H1 (cell line): ENCODE measurements around the gene OBSCN. TPM values are rescaled to one million over a fixed set of nuclear protein-coding genes. Genes with fewer than 3 reads are reported as not detected.

Experiments used
- CTCF ChIA-PET: fragments of 300-600 bp; sonication (Branson Sonifier 250); formaldehyde crosslinking; loops from one replicate; lab custom pipeline; 2021; ENCODE audit not compliant: partially characterized antibody; lab: Charles Lee
- POLR2A ChIA-PET: fragments of 300-600 bp; sonication (Branson Sonifier 250); formaldehyde crosslinking; loops from one replicate; lab custom pipeline; 2021; ENCODE audit warnings: inconsistent platforms; ENCODE audit not compliant: partially characterized antibody; lab: Charles Lee
- DNase-seq, 2 experiments: peaks; one replicate each; pipeline versions ENCODE4 v3.0.0 to v3.0.0-alpha.2; 2010 to 2022; ENCODE audit warnings: low spot score in 2 of 2, low read depth in 1 of 2, mixed read lengths in 1 of 2
- FAIRE-seq: peaks from 2 replicates; lab custom pipeline; 2011; peaks lifted over from hg19 to GRCh38; lab: Jason Lieb, UNC
- H2AFZ ChIP-seq: 2 replicates; pipeline ENCODE4 v1.8.1; 2012; ENCODE audit warnings: low read length, inconsistent platforms
- H2AK5ac ChIP-seq: 2 replicates; pipeline ENCODE4 v1.6.1; 2013; ENCODE audit warnings: low read depth, low read length
- H2BK120ac ChIP-seq: replicated peaks from 2 replicates; pipeline ENCODE3; 2013; ENCODE audit warnings: low read depth, low read length, inconsistent platforms
- H2BK12ac ChIP-seq: 2 replicates; pipeline ENCODE4 v1.6.1; 2013; ENCODE audit warnings: low read depth, low read length
- H2BK15ac ChIP-seq: 2 replicates; pipeline ENCODE4 v1.6.1; 2013; ENCODE audit warnings: low read length
- H2BK20ac ChIP-seq: 2 replicates; pipeline ENCODE4 v1.6.1; 2013; ENCODE audit warnings: low read length
- H2BK5ac ChIP-seq: 2 replicates; pipeline ENCODE4 v1.6.1; 2013; ENCODE audit warnings: low read depth, low read length
- H3K14ac ChIP-seq: 2 replicates; pipeline ENCODE4 v1.6.1; 2013; ENCODE audit warnings: inconsistent platforms; ENCODE audit not compliant: insufficient read length
- H3K18ac ChIP-seq: 2 replicates; pipeline ENCODE4 v1.6.1; 2013; ENCODE audit warnings: low read length; ENCODE audit errors: extremely low read depth
- H3K23ac ChIP-seq: 2 replicates; pipeline ENCODE4 v1.6.1; 2013; ENCODE audit warnings: inconsistent platforms; ENCODE audit not compliant: insufficient read length
- H3K23me2 ChIP-seq: 2 replicates; pipeline ENCODE4 v1.6.1; 2013; ENCODE audit warnings: low read depth, low read length
- H3K27ac ChIP-seq: 2 replicates; pipeline ENCODE4 v1.6.1; 2011; ENCODE audit warnings: low read depth, low read length, inconsistent platforms
- H3K27me3 ChIP-seq, 4 experiments: replicated peaks in 1 of 4; 1 replicate in 1 of 4; 2 replicates in 3 of 4; pipeline versions ENCODE4 v1.6.1 to v1.8.1; 2011 to 2013; ENCODE audit warnings: low read length in 3 of 4, mild to moderate bottlenecking in 3 of 4, inconsistent platforms in 2 of 4, mixed read lengths in 2 of 4, moderate library complexity in 1 of 4; ENCODE audit not compliant: control insufficient read depth in 3 of 4, insufficient read depth in 3 of 4; ENCODE audit errors: extremely low read depth in 1 of 4
- H3K36me3 ChIP-seq, 4 experiments: 2 replicates each; pipeline versions ENCODE4 v1.6.1 to v1.8.1; 2011 to 2013; ENCODE audit warnings: mild to moderate bottlenecking in 4 of 4, low read length in 3 of 4, moderate library complexity in 2 of 4, control low read depth in 1 of 4, inconsistent platforms in 1 of 4; ENCODE audit not compliant: insufficient read depth in 4 of 4, control insufficient read depth in 2 of 4
- H3K4ac ChIP-seq: replicated peaks from 2 replicates; pipeline ENCODE3; 2013; ENCODE audit warnings: low read length, low read depth, mixed read lengths, inconsistent platforms; ENCODE audit not compliant: insufficient read length
- H3K4me1 ChIP-seq, 4 experiments: replicated peaks in 1 of 4; 1 replicate in 1 of 4; 2 replicates in 3 of 4; pipeline versions ENCODE4 v1.6.1 to v1.8.1; 2011 to 2013; ENCODE audit warnings: low read length in 3 of 4, inconsistent platforms in 2 of 4, mixed read lengths in 1 of 4; ENCODE audit not compliant: insufficient read depth in 4 of 4, control insufficient read depth in 3 of 4
- H3K4me2 ChIP-seq, 2 experiments: 2 replicates each; pipeline versions ENCODE4 v1.6.1 to v1.8.1; 2011 to 2013; ENCODE audit warnings: low read depth in 2 of 2, low read length in 2 of 2, control low read depth in 1 of 2, inconsistent platforms in 1 of 2, mild to moderate bottlenecking in 1 of 2; ENCODE audit not compliant: insufficient read depth in 1 of 2
- H3K4me3 ChIP-seq, 4 experiments: fragments of 200-600, 300-600 bp in 1 of 4; sonication (generic), shearing (Covaris generic), sonication (Bioruptor Twin) in 1 of 4; 2 replicates each; pipeline versions ENCODE4 v1.5.1 to v1.8.1; 2011 to 2016; ENCODE audit warnings: low read length in 4 of 4, low read depth in 3 of 4, control low read depth in 2 of 4, inconsistent platforms in 2 of 4, mild to moderate bottlenecking in 2 of 4, mixed read lengths in 1 of 4, moderate library complexity in 1 of 4; ENCODE audit not compliant: insufficient read depth in 2 of 4; ENCODE audit errors: extremely low read depth in 1 of 4
- H3K56ac ChIP-seq: replicated peaks from 2 replicates; pipeline ENCODE3; 2013; ENCODE audit warnings: low read depth, mild to moderate bottlenecking, mixed read lengths, low read length, inconsistent platforms; ENCODE audit not compliant: insufficient read length
- H3K79me1 ChIP-seq: 2 replicates; pipeline ENCODE4 v1.6.1; 2013; ENCODE audit warnings: low read depth, low read length, control low read depth
- H3K79me2 ChIP-seq, 2 experiments: 2 replicates each; pipeline versions ENCODE4 v1.6.1 to v1.8.1; 2012 to 2013; ENCODE audit warnings: low read length in 2 of 2, mild to moderate bottlenecking in 2 of 2, inconsistent platforms in 1 of 2; ENCODE audit not compliant: insufficient read depth in 2 of 2, control insufficient read depth in 1 of 2
- H3K9ac ChIP-seq, 4 experiments: replicated peaks in 1 of 4; 1 replicate in 1 of 4; 2 replicates in 3 of 4; pipeline versions ENCODE4 v1.6.1 to v1.8.1; 2011 to 2013; ENCODE audit warnings: low read depth in 3 of 4, low read length in 3 of 4, control low read depth in 2 of 4, mild to moderate bottlenecking in 2 of 4, moderate library complexity in 2 of 4, inconsistent platforms in 1 of 4; ENCODE audit errors: extremely low read depth in 1 of 4
- H3K9me3 ChIP-seq, 2 experiments: 2 replicates each; pipeline versions ENCODE4 v1.6.1 to v1.8.1; 2012 to 2013; ENCODE audit warnings: mild to moderate bottlenecking in 2 of 2, moderate library complexity in 2 of 2, control low read depth in 1 of 2, inconsistent platforms in 1 of 2, low read depth in 1 of 2, low read length in 1 of 2, mixed read lengths in 1 of 2; ENCODE audit not compliant: insufficient read depth in 2 of 2
- H4K20me1 ChIP-seq, 2 experiments: replicated peaks in 1 of 2; 2 replicates each; pipeline versions ENCODE3 to v1.8.1; 2011 to 2013; ENCODE audit warnings: inconsistent platforms in 2 of 2, low read length in 2 of 2, mild to moderate bottlenecking in 1 of 2; ENCODE audit not compliant: insufficient read depth in 2 of 2, control insufficient read depth in 1 of 2
- H4K5ac ChIP-seq: 2 replicates; pipeline ENCODE4 v1.6.1; 2013; ENCODE audit warnings: low read length, low read depth, mixed read lengths, inconsistent platforms; ENCODE audit not compliant: insufficient read length
- H4K8ac ChIP-seq: 2 replicates; pipeline ENCODE4 v1.8.0; 2013; ENCODE audit warnings: mild to moderate bottlenecking, moderate library complexity, low read length, inconsistent platforms; ENCODE audit not compliant: insufficient read depth; ENCODE audit errors: extremely low read depth
- H4K91ac ChIP-seq: replicated peaks from 2 replicates; pipeline ENCODE3; 2013; ENCODE audit warnings: low read length, mixed read lengths, inconsistent platforms; ENCODE audit not compliant: insufficient read length
- ATF2 ChIP-seq: IDR thresholded peaks from 2 replicates; pipeline ENCODE4 v1.6.1; 2012; ENCODE audit warnings: low read length, inconsistent platforms
- POLR2A ChIP-seq, 2 experiments: IDR thresholded peaks; 1 replicate in 1 of 2; 2 replicates in 1 of 2; pipeline ENCODE4 v1.6.1; 2011; ENCODE audit warnings: low read depth in 2 of 2, low read length in 2 of 2, mild to moderate bottlenecking in 2 of 2; ENCODE audit errors: control extremely low read depth in 1 of 2
- RXRA ChIP-seq: IDR thresholded peaks from 2 replicates; pipeline ENCODE4 v1.6.1; 2011; ENCODE audit warnings: low read depth, mild to moderate bottlenecking, low read length, moderate library complexity; ENCODE audit not compliant: insufficient read depth
- WGBS, 2 experiments: shearing (Covaris generic) in 1 of 2; methylation state at CpG; one replicate each; pipeline versions ENCODE4 v1.1.6 to v1.1.7; 2013 to 2015; ENCODE audit warnings: low lambda C conversion rate in 2 of 2, mixed read lengths in 2 of 2, inconsistent platforms in 1 of 2, low coverage in 1 of 2, missing lambda C conversion rate in 1 of 2; ENCODE audit not compliant: insufficient replicate concordance in 2 of 2, insufficient coverage in 1 of 2, insufficient read length in 1 of 2; ENCODE audit errors: extremely low coverage in 1 of 2, missing lambda C conversion rate in 1 of 2; 5-methylcytosine and 5-hydroxymethylcytosine counted together
- polyA plus RNA-seq, 7 experiments: library from polyadenylated mRNA; depleted of rRNA in 3 of 7; stranded (reverse) in 5 of 7; unstranded in 2 of 7; fragments of >200 nt in 5 of 7; fragments of 200-250 nt in 2 of 7; gene quantifications; 1 replicate in 5 of 7; 2 replicates in 1 of 7; 4 replicates in 1 of 7; pipeline versions ENCODE4 v1.2.1 to v1.2.3, GENCODE V29; 2011 to 2013; ENCODE audit warnings: missing spikeins in 2 of 7, mixed read lengths in 2 of 7
- total RNA-seq: library from RNA; stranded (reverse); fragmentation: NEBNext Ultra II Directional; extraction: Animal tissue kit (Norgen Biotek cat#: 25700); gene quantifications from 2 replicates; pipeline ENCODE4 v1.2.1, GENCODE V29; 2021
- TF ChIP-seq, protein P1 (sequence below): IDR thresholded peaks from 2 replicates; pipeline ENCODE4 v1.6.1; 2011; ENCODE audit warnings: low read length, improper control_type of control experiment

The OBSCN gene
- total and polyA plus RNA-seq, 2 of the 8 experiments (the other 6 are each of a cell fraction or from before 2014, with no cell fraction given): 7.5 to 28.4 TPM

- Histone ChIP-seq H3K18ac (no peak overlapping the region), H4K91ac (no peak overlapping the region), H4K5ac (no peak overlapping the region), H4K8ac (peak overlapping the region; percentile 62; the same call in 1 of the 2 replicates), H3K79me2 (no peaks in the 10 kb centered on the region), H3K4me2 (no peak overlapping the region), H2BK5ac (no peak overlapping the region), H3K27me3 (peaks cover 0 to 3% (median under 1%) of the 10 kb centered on the region in 4 experiments; a peak in 3 of 7 replicates), H3K4ac (no peak overlapping the region), H3K36me3 (no peaks in the 10 kb centered on the region), H2AK5ac (no peak overlapping the region), H3K4me1 (peaks cover 0 to 9% (median 5%) of the 10 kb centered on the region in 4 experiments; a peak in 4 of 7 replicates), H2BK120ac (no peak overlapping the region), H4K20me1 (peaks cover under 1 to 3% of the 10 kb centered on the region in 2 experiments), H3K79me1 (no peaks in the 10 kb centered on the region), H2BK20ac (no peak overlapping the region), H3K23ac (no peak overlapping the region), H2BK12ac (no peak overlapping the region), H3K23me2 (no peaks in the 10 kb centered on the region), H3K4me3 (no peak overlapping the region), H3K56ac (no peak overlapping the region), H3K9ac (no peak overlapping the region), H3K27ac (no peak overlapping the region), H3K9me3 (no peaks in the 10 kb centered on the region), H2AFZ (no peak overlapping the region), H2BK15ac (no peak overlapping the region), H3K14ac (no peak overlapping the region)
- WGBS, 2 experiments: 89% methylated on average over 33 of the region's 34 CpGs; no CpG with 5 or more reads in 1 of the 2 experiments
- ChIA-PET CTCF (interaction anchor here (2.5 kb wide), 1 partner anchor 84 kb away, joined by 9 read pairs; a partner anchor contains a TSS), POLR2A (interaction anchor here (0.6 to 2.4 kb wide), 2 partner anchors 34 to 91 kb away, joined by 3 to 7 read pairs; partner anchors contain the start of gene TRIM11)
- TF ChIP-seq POLR2A (IDR thresholded peaks at IDR 0.05; ENCODE audit: control extremely low read depth in 1 of 2, low read depth in 2 of 2, low read length in 2 of 2) (no peak), ATF2 (no peak), RXRA (no peak)
- TF ChIP-seq, protein P1, sequence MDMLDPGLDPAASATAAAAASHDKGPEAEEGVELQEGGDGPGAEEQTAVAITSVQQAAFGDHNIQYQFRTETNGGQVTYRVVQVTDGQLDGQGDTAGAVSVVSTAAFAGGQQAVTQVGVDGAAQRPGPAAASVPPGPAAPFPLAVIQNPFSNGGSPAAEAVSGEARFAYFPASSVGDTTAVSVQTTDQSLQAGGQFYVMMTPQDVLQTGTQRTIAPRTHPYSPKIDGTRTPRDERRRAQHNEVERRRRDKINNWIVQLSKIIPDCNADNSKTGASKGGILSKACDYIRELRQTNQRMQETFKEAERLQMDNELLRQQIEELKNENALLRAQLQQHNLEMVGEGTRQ: no peak
- FAIRE-seq: no peak
- no peak for DNase-seq
These were observed 164.5 kb downstream of the OBSCN start for GRCh38 chr1:228372183-228373003.
